IMR-90 (cell line): ENCODE results near the gene USP43. TPM values are rescaled to one million over a fixed set of nuclear protein-coding genes. Genes with fewer than 3 reads are reported as not detected.
A peak's percentile ranks its signal among the peaks of the same experiment; 100 is the strongest.

Source experiments
- ATAC-seq: fragments of 200-7000 bp; cut with Tn5 transposase; 2 replicates; pipeline ENCODE4 v1.9.1; 2020; ENCODE audit warnings: low read depth, mild to moderate bottlenecking, moderate library complexity
- BruUV-seq: library from RNA; stranded (reverse); fragments of 400-500 nt; replicated peaks from 2 replicates; lab custom pipeline; 2021; lab: Mats Ljungman, UMichigan
- CTCF ChIA-PET: fragments of 300-600 bp; formaldehyde crosslinking; extraction: SDS; loops from one replicate; lab custom pipeline; 2021; ENCODE audit warnings: antibody characterized with exemption; lab: Yijun Ruan, JAX
- POLR2A ChIA-PET: fragments of 300-600 bp; sonication (Branson Sonifier 250); formaldehyde crosslinking; loops from one replicate; lab custom pipeline; 2022; ENCODE audit warnings: antibody characterized with exemption; ENCODE audit not compliant: unreplicated experiment; lab: Charles Lee
- DNase-seq: peaks from one replicate; pipeline ENCODE4 v3.0.0; 2013
- H2AFZ ChIP-seq: replicated peaks from 2 replicates; pipeline ENCODE3; 2013; ENCODE audit warnings: low read length, mild to moderate bottlenecking; ENCODE audit not compliant: poor library complexity
- H2AK5ac ChIP-seq: 2 replicates; pipeline ENCODE4 v1.6.1; 2013; ENCODE audit warnings: low read depth, low read length, inconsistent platforms
- H2AK9ac ChIP-seq: replicated peaks from 2 replicates; pipeline ENCODE3; 2013; ENCODE audit warnings: mild to moderate bottlenecking, low read depth, low read length, moderate library complexity; ENCODE audit not compliant: poor library complexity
- H2BK120ac ChIP-seq: 2 replicates; pipeline ENCODE4 v1.6.1; 2013; ENCODE audit warnings: low read depth, low read length, inconsistent platforms
- H2BK15ac ChIP-seq: 3 replicates; pipeline ENCODE4 v1.6.1; 2013; ENCODE audit warnings: low read depth, low read length, inconsistent platforms
- H2BK20ac ChIP-seq: 2 replicates; pipeline ENCODE4 v1.6.1; 2013; ENCODE audit warnings: low read depth, mild to moderate bottlenecking, inconsistent platforms, low read length, moderate library complexity
- H2BK5ac ChIP-seq: 2 replicates; pipeline ENCODE4 v1.6.1; 2013; ENCODE audit warnings: mild to moderate bottlenecking, low read depth, low read length, inconsistent platforms; ENCODE audit not compliant: poor library complexity, severe bottlenecking
- H3K14ac ChIP-seq: replicated peaks from 2 replicates; pipeline ENCODE4 v1.6.1; 2013; ENCODE audit warnings: low read depth, low read length, inconsistent platforms
- H3K18ac ChIP-seq: 2 replicates; pipeline ENCODE4 v1.6.1; 2013; ENCODE audit warnings: low read depth, low read length, control low read depth
- H3K23ac ChIP-seq: 2 replicates; pipeline ENCODE4 v1.6.1; 2013; ENCODE audit warnings: low read depth, low read length, inconsistent platforms
- H3K27ac ChIP-seq: 2 replicates; pipeline ENCODE4 v1.5.1; 2013; ENCODE audit warnings: mild to moderate bottlenecking, control low read depth, low read length; ENCODE audit not compliant: insufficient read depth
- H3K27me3 ChIP-seq: 2 replicates; pipeline ENCODE4 v1.6.1; 2013; ENCODE audit warnings: low read length; ENCODE audit not compliant: control insufficient read depth, insufficient read depth
- H3K36me3 ChIP-seq: 2 replicates; pipeline ENCODE4 v1.6.1; 2013; ENCODE audit warnings: low read length, mixed read lengths; ENCODE audit not compliant: control insufficient read depth, insufficient read depth
- H3K4ac ChIP-seq: 2 replicates; pipeline ENCODE4 v1.6.1; 2013; ENCODE audit warnings: low read depth, low read length, inconsistent platforms
- H3K4me1 ChIP-seq: 2 replicates; pipeline ENCODE4 v1.6.1; 2013; ENCODE audit warnings: low read length, mixed read lengths; ENCODE audit not compliant: control insufficient read depth, insufficient read depth
- H3K4me2 ChIP-seq: 2 replicates; pipeline ENCODE4 v1.6.1; 2013; ENCODE audit warnings: low read depth, mild to moderate bottlenecking, control low read depth, low read length, moderate library complexity
- H3K4me3 ChIP-seq: 2 replicates; pipeline ENCODE4 v1.5.1; 2013; ENCODE audit warnings: low read depth, mild to moderate bottlenecking, control low read depth, low read length, moderate library complexity; ENCODE audit not compliant: insufficient read depth
- H3K56ac ChIP-seq: 2 replicates; pipeline ENCODE4 v1.6.1; 2013; ENCODE audit warnings: low read length, inconsistent platforms; ENCODE audit not compliant: insufficient read depth; ENCODE audit errors: extremely low read depth
- H3K79me1 ChIP-seq, 2 experiments: 2 replicates each; pipeline ENCODE4 v1.6.1; 2013; ENCODE audit warnings: low read length in 2 of 2, inconsistent platforms in 1 of 2, low read depth in 1 of 2
- H3K9ac ChIP-seq: 2 replicates; pipeline ENCODE4 v1.6.1; 2013; ENCODE audit warnings: low read depth, low read length, control low read depth
- H3K9me1 ChIP-seq: 2 replicates; pipeline ENCODE4 v1.6.1; 2013; ENCODE audit warnings: low read length, inconsistent platforms; ENCODE audit not compliant: insufficient read depth
- H3K9me3 ChIP-seq: 2 replicates; pipeline ENCODE4 v1.6.1; 2013; ENCODE audit warnings: low read length; ENCODE audit not compliant: control insufficient read depth, insufficient read depth
- H4K20me1 ChIP-seq: 2 replicates; pipeline ENCODE4 v1.6.1; 2013; ENCODE audit warnings: low read length, inconsistent platforms; ENCODE audit not compliant: insufficient read depth
- H4K5ac ChIP-seq: 2 replicates; pipeline ENCODE4 v1.6.1; 2013; ENCODE audit warnings: mild to moderate bottlenecking, low read depth, low read length, control low read depth
- H4K8ac ChIP-seq, 2 experiments: 2 replicates each; pipeline ENCODE4 v1.6.1; 2013; ENCODE audit warnings: low read depth in 2 of 2, low read length in 2 of 2, control low read depth in 1 of 2, inconsistent platforms in 1 of 2
- H4K91ac ChIP-seq: 2 replicates; pipeline ENCODE4 v1.6.1; 2013; ENCODE audit warnings: low read depth, low read length, inconsistent platforms; ENCODE audit not compliant: insufficient read depth
- CEBPB ChIP-seq: IDR thresholded peaks from 2 replicates; pipeline ENCODE4 v1.6.1; 2012; ENCODE audit warnings: low read depth, low read length, improper control_type of control experiment
- CHD1 ChIP-seq: IDR thresholded peaks from 2 replicates; pipeline ENCODE4 v1.6.1; 2012; ENCODE audit warnings: low read depth, low read length, improper control_type of control experiment
- CTCF ChIP-seq: conservative IDR thresholded peaks from 2 replicates; pipeline ENCODE4 v1.5.1; 2012; ENCODE audit warnings: mild to moderate bottlenecking, low read depth, low read length, improper control_type of control experiment
- ELK1 ChIP-seq: fragments of 150-350 bp; IDR thresholded peaks from 2 replicates; pipeline ENCODE4 v1.6.1; 2016; ENCODE audit warnings: low read depth, mild to moderate bottlenecking, low read length, moderate library complexity, borderline replicate concordance
- FOS ChIP-seq: fragments of 150-350 bp; IDR thresholded peaks from 2 replicates; pipeline ENCODE4 v1.6.1; 2016; ENCODE audit warnings: low read depth, low read length
- MAFK ChIP-seq: IDR thresholded peaks from 2 replicates; pipeline ENCODE4 v1.6.1; 2012; ENCODE audit warnings: low read depth, low read length, improper control_type of control experiment
- MAZ ChIP-seq: IDR thresholded peaks from 2 replicates; pipeline ENCODE4 v1.6.1; 2012; ENCODE audit warnings: low read depth, mild to moderate bottlenecking, low read length, improper control_type of control experiment, moderate library complexity, borderline replicate concordance
- MXI1 ChIP-seq: IDR thresholded peaks from 2 replicates; pipeline ENCODE4 v1.6.1; 2012; ENCODE audit warnings: low read depth, mild to moderate bottlenecking, low read length, moderate library complexity, borderline replicate concordance
- NFE2L2 ChIP-seq: fragments of 150-350 bp; IDR thresholded peaks from 2 replicates; pipeline ENCODE4 v1.6.1; 2016; ENCODE audit warnings: low read depth, mild to moderate bottlenecking, low read length
- POLR2A ChIP-seq: IDR thresholded peaks from 2 replicates; pipeline ENCODE4 v1.6.1; 2012; ENCODE audit warnings: mild to moderate bottlenecking, low read depth, low read length
- RAD21 ChIP-seq: IDR thresholded peaks from 2 replicates; pipeline ENCODE4 v1.6.1; 2012; ENCODE audit warnings: low read length, improper control_type of control experiment
- RCOR1 ChIP-seq: IDR thresholded peaks from 2 replicates; pipeline ENCODE4 v1.6.1; 2012; ENCODE audit warnings: mild to moderate bottlenecking, low read length, improper control_type of control experiment; ENCODE audit not compliant: insufficient replicate concordance
- RFX5 ChIP-seq: IDR thresholded peaks from 2 replicates; pipeline ENCODE4 v1.8.0; 2012; ENCODE audit warnings: low read depth, mild to moderate bottlenecking, low read length, moderate library complexity
- SMC3 ChIP-seq: fragments of 150-350 bp; IDR thresholded peaks from 2 replicates; pipeline ENCODE4 v1.6.1; 2016; ENCODE audit warnings: low read depth, mild to moderate bottlenecking, antibody characterized with exemption, low read length, moderate library complexity
- USF2 ChIP-seq: fragments of 150-350 bp; IDR thresholded peaks from 2 replicates; pipeline ENCODE4 v1.6.1; 2017; ENCODE audit warnings: mild to moderate bottlenecking, antibody characterized with exemption, low read length, low read depth
- WGBS, 2 experiments: methylation state at CpG; one replicate each; pipeline versions ENCODE4 v1.1.5 to v1.1.7; 2013; ENCODE audit warnings: missing lambda C conversion rate in 2 of 2; ENCODE audit not compliant: insufficient read length in 1 of 2; ENCODE audit errors: extremely low coverage in 2 of 2; 5-methylcytosine and 5-hydroxymethylcytosine counted together
- dilution Hi-C: fragments of 300-500 bp; cut with HindIII; formaldehyde crosslinking; loops from one replicate; pipeline ENCODE4 v1.14.3; 2018; ENCODE audit warnings: low sequenced_read_pairs; ENCODE audit not compliant: unreplicated experiment
- in situ Hi-C: fragments of 300-500 bp; cut with MboI; formaldehyde crosslinking; loops from 3 replicates; pipeline ENCODE4 v1.14.3; 2019; ENCODE audit warnings: low sequenced_read_pairs, inconsistent platforms, mixed read lengths
- intact Hi-C: fragments of 100-400 bp; cut with micrococcal nuclease; formaldehyde crosslinking; loops from 2 replicates; pipeline ENCODE4 v1.10.0; 2022
- polyA plus RNA-seq, 3 experiments: library from polyadenylated mRNA; depleted of rRNA; stranded (reverse); fragments of >200 nt; gene quantifications; 2 replicates each; pipeline ENCODE4 v1.2.3, GENCODE V29; 2012; ENCODE audit warnings: low replicate concordance in 1 of 3
- total RNA-seq: library from RNA; depleted of rRNA; stranded (reverse); fragments of >200 nt; gene quantifications from 2 replicates; pipeline ENCODE4 v1.2.3, GENCODE V29; 2012

USP43 gene
- total and polyA plus RNA-seq, 2 of the 4 experiments (the other 2 are of a cell fraction): not detected

GRCh38 chr17:9729735-9730420 is 84.6 kb downstream of the USP43 start:
- intact Hi-C loops: loop anchor here (1.0 kb wide), 4 partner anchors 15 to 884 kb away; no protein-coding TSS in a partner anchor
- Histone ChIP-seq H2BK20ac (no peak overlapping the region), H3K18ac (no peak overlapping the region), H3K4me2 (no peak overlapping the region), H3K9me3 (no peaks in the 10 kb centered on the region), H3K27ac (no peak overlapping the region), H4K5ac (no peak overlapping the region), H3K4ac (no peak overlapping the region), H3K27me3 (peaks cover 3% of the 10 kb centered on the region; the same call in 1 of the 2 replicates), H2AK5ac (no peak overlapping the region), H3K9me1 (no peaks in the 10 kb centered on the region), H3K4me3 (no peak overlapping the region), H2AFZ (no peak overlapping the region), H3K56ac (no peak overlapping the region), H4K91ac (no peak overlapping the region), H3K23ac (no peak overlapping the region), H2BK5ac (no peak overlapping the region), H2BK15ac (no peak overlapping the region), H3K9ac (no peak overlapping the region), H4K20me1 (no peaks in the 10 kb centered on the region), H3K4me1 (no peaks in the 10 kb centered on the region), H3K14ac (no peak overlapping the region), H3K79me1 (no peaks in the 10 kb centered on the region), H2AK9ac (no peak overlapping the region), H2BK120ac (no peak overlapping the region), H4K8ac (no peak overlapping the region), H3K36me3 (no peaks in the 10 kb centered on the region)
- in situ Hi-C loops: loop anchor here (10.0 to 25.0 kb wide), 2 partner anchors 55 to 882 kb away; no protein-coding TSS in a partner anchor
- 85% methylated on average over 4 of the region's 11 CpGs; no CpG with 5 or more reads in 1 of the 2 experiments for WGBS, 2 experiments
- peak; percentile 1 for DNase-seq
- ATAC-seq: no peak
- CTCF ChIA-PET: interaction anchor here (1.0 kb wide), 1 partner anchor 195 kb away, joined by 3 read pairs; no protein-coding TSS in a partner anchor
- POLR2A ChIA-PET: no interaction called here
- dilution Hi-C loops: no loop called here
- BruUV-seq: no TSS peak
- no peak for TF ChIP-seq CEBPB
- TF ChIP-seq RFX5: no peak
- no peak for TF ChIP-seq NFE2L2
- no peak for TF ChIP-seq SMC3
- TF ChIP-seq MAZ: no peak
- TF ChIP-seq MXI1: no peak
- no peak for TF ChIP-seq CHD1
- TF ChIP-seq MAFK: no peak
- TF ChIP-seq CTCF: no peak
- no peak for TF ChIP-seq ELK1
- TF ChIP-seq RAD21: no peak
- TF ChIP-seq FOS: no peak
- TF ChIP-seq USF2: no peak
- TF ChIP-seq RCOR1: no peak
- no peak for TF ChIP-seq POLR2A
